Ectodermal cell (in vitro differentiated cells): ENCODE measurements around the gene RGMA.

Experiments
- H3K27ac ChIP-seq: 2 replicates; pipeline ENCODE4 v1.7.0; 2013; ENCODE audit warnings: mild to moderate bottlenecking, low read depth, low read length; ENCODE audit not compliant: insufficient read depth, poor library complexity, severe bottlenecking
- H3K27me3 ChIP-seq: 2 replicates; pipeline ENCODE4 v1.7.0; 2013; ENCODE audit warnings: mild to moderate bottlenecking, low read length; ENCODE audit not compliant: insufficient read depth, control insufficient read depth, poor library complexity, severe bottlenecking
- H3K36me3 ChIP-seq: one replicate; pipeline ENCODE4 v1.7.0; 2013; ENCODE audit warnings: low read length; ENCODE audit not compliant: control insufficient read depth, insufficient read depth
- H3K4me1 ChIP-seq: one replicate; pipeline ENCODE4 v1.7.0; 2013; ENCODE audit warnings: low read length; ENCODE audit not compliant: control insufficient read depth, insufficient read depth
- H3K4me3 ChIP-seq: 2 replicates; pipeline ENCODE4 v1.7.0; 2013; ENCODE audit warnings: low read depth, low read length, control low read depth; ENCODE audit not compliant: insufficient read depth
- H3K9me3 ChIP-seq: 2 replicates; pipeline ENCODE4 v1.7.0; 2013; ENCODE audit warnings: mild to moderate bottlenecking, low read length, moderate library complexity; ENCODE audit not compliant: control insufficient read depth
- WGBS, 2 experiments: methylation state at CpG; one replicate each; pipeline ENCODE4 v1.1.7; 2013; ENCODE audit warnings: missing lambda C conversion rate in 2 of 2; 5-methylcytosine and 5-hydroxymethylcytosine counted together

RGMA gene

GRCh38 chr15:93049233-93049632 lies 39.8 kb downstream of the RGMA start:
- peaks cover 11% of the 10 kb centered on the region for H3K4me1 ChIP-seq
- peaks cover 82% of the 10 kb centered on the region for H3K36me3 ChIP-seq
- no peak overlapping the region for H3K27ac ChIP-seq
- H3K27me3 ChIP-seq = no peaks in the 10 kb centered on the region
- WGBS, 2 experiments = 95% methylated on average over 8 of the region's 8 CpGs
- H3K4me3 ChIP-seq = no peak overlapping the region
- no peaks in the 10 kb centered on the region for H3K9me3 ChIP-seq

GRCh38 chr15:93048759-93049161 lies 40.3 kb downstream of the RGMA start:
- no peak overlapping the region for H3K27ac ChIP-seq
- peaks cover 87% of the 10 kb centered on the region for H3K36me3 ChIP-seq
- no peak overlapping the region for H3K4me3 ChIP-seq
- WGBS, 2 experiments = 97% methylated on average over 16 of the region's 16 CpGs
- no peaks in the 10 kb centered on the region for H3K9me3 ChIP-seq
- peaks cover 11% of the 10 kb centered on the region for H3K4me1 ChIP-seq
- no peaks in the 10 kb centered on the region for H3K27me3 ChIP-seq

GRCh38 chr15:93048426-93048721 lies 40.6 kb downstream of the RGMA start:
- no peak overlapping the region for H3K4me3 ChIP-seq
- H3K36me3 ChIP-seq = peaks cover 88% of the 10 kb centered on the region
- H3K27ac ChIP-seq = no peak overlapping the region
- no peaks in the 10 kb centered on the region for H3K9me3 ChIP-seq
- 94 to 96% methylated on average over 14 of the region's 14 CpGs for WGBS, 2 experiments
- peaks cover 11% of the 10 kb centered on the region for H3K4me1 ChIP-seq
- no peaks in the 10 kb centered on the region for H3K27me3 ChIP-seq

- WGBS, 2 experiments = 96% methylated on average over 18 of the region's 18 CpGs
- H3K27me3 ChIP-seq = no peaks in the 10 kb centered on the region
- no peak overlapping the region for H3K4me3 ChIP-seq
- peak overlapping the region; percentile 19 for H3K27ac ChIP-seq
- no peaks in the 10 kb centered on the region for H3K9me3 ChIP-seq
- peaks cover 90% of the 10 kb centered on the region for H3K36me3 ChIP-seq
- H3K4me1 ChIP-seq = peaks cover 8% of the 10 kb centered on the region
Observed at GRCh38 chr15:93047621-93048425, 41.2 kb downstream of the RGMA start.

- no peaks in the 10 kb centered on the region for H3K27me3 ChIP-seq
- no peak overlapping the region for H3K27ac ChIP-seq
- H3K4me1 ChIP-seq = no peaks in the 10 kb centered on the region
- no peak overlapping the region for H3K4me3 ChIP-seq
- no peaks in the 10 kb centered on the region for H3K9me3 ChIP-seq
- peaks cover 81% of the 10 kb centered on the region for H3K36me3 ChIP-seq
- WGBS, 2 experiments = 75 to 78% methylated on average over 7 of the region's 7 CpGs
Observed at GRCh38 chr15:93046721-93047120, 42.3 kb downstream of the RGMA start.

- Histone ChIP-seq H3K36me3 (peaks cover 75% of the 10 kb centered on the region), H3K4me1 (no peaks in the 10 kb centered on the region), H3K27ac (no peak overlapping the region), H3K27me3 (no peaks in the 10 kb centered on the region), H3K4me3 (no peak overlapping the region), H3K9me3 (no peaks in the 10 kb centered on the region)
- 96 to 97% methylated on average over 4 of the region's 4 CpGs for WGBS, 2 experiments
Observed at GRCh38 chr15:93046120-93046519, 42.9 kb downstream of the RGMA start.

- no peak overlapping the region for H3K4me3 ChIP-seq
- no peaks in the 10 kb centered on the region for H3K27me3 ChIP-seq
- no peaks in the 10 kb centered on the region for H3K4me1 ChIP-seq
- peak overlapping the region; percentile 20 for H3K27ac ChIP-seq
- peaks cover 67% of the 10 kb centered on the region for H3K36me3 ChIP-seq
- H3K9me3 ChIP-seq = no peaks in the 10 kb centered on the region
- WGBS, 2 experiments = 96 to 97% methylated on average over 27 of the region's 27 CpGs
Observed at GRCh38 chr15:93045191-93045785, 43.7 kb downstream of the RGMA start.

- H3K4me1 ChIP-seq = no peaks in the 10 kb centered on the region
- no peaks in the 10 kb centered on the region for H3K27me3 ChIP-seq
- peaks cover 60% of the 10 kb centered on the region for H3K36me3 ChIP-seq
- H3K27ac ChIP-seq = no peak overlapping the region
- H3K4me3 ChIP-seq = no peak overlapping the region
- H3K9me3 ChIP-seq = no peaks in the 10 kb centered on the region
- WGBS, 2 experiments = 92% methylated on average over 46 of the region's 46 CpGs
Observed at GRCh38 chr15:93044301-93045190, 44.5 kb downstream of the RGMA start.

GRCh38 chr15:93043621-93044300 lies 45.2 kb downstream of the RGMA start:
- H3K9me3 ChIP-seq = no peaks in the 10 kb centered on the region
- no peaks in the 10 kb centered on the region for H3K4me1 ChIP-seq
- WGBS, 2 experiments = 84 to 87% methylated on average over 12 of the region's 12 CpGs
- no peak overlapping the region for H3K4me3 ChIP-seq
- H3K27ac ChIP-seq = peak overlapping the region; percentile 45
- no peaks in the 10 kb centered on the region for H3K27me3 ChIP-seq
- H3K36me3 ChIP-seq = peaks cover 52% of the 10 kb centered on the region
